Gastrocnemius medialis (tissue), 4 donors: Measurements from ENCODE around the gene USP36. TPM values are rescaled to one million over a fixed set of nuclear protein-coding genes. Genes with fewer than 3 reads are reported as not detected.

ENCODE experiments used
- ATAC-seq, 2 donors: fragments of 150-250 bp; one replicate each; pipeline ENCODE4 v1.9.1; 2016
- DNase-seq, 2 donors: peaks; one replicate each; pipeline ENCODE4 v3.0.0-alpha.2; 2019
- H3K27ac ChIP-seq, 4 donors: fragments of 200-600 bp; sonication (generic); 1 replicate in 1 of 4; 2 replicates in 3 of 4; pipeline ENCODE4 v1.5.1; 2016 to 2018; ENCODE audit warnings: mild to moderate bottlenecking in 2 of 4, moderate library complexity in 1 of 4
- H3K27me3 ChIP-seq, 3 donors: fragments of 200-600 bp; sonication (generic) in 2 of 3; 1 replicate in 1 of 3; 2 replicates in 2 of 3; pipeline versions ENCODE4 v1.5.1 to v1.6.0; 2016 to 2019; ENCODE audit warnings: mild to moderate bottlenecking in 1 of 3, moderate library complexity in 1 of 3
- H3K36me3 ChIP-seq, 2 donors: fragments of 200-600 bp; sonication (generic) in 1 of 2; one replicate each; pipeline ENCODE4 v1.5.1; 2017 to 2018
- H3K4me1 ChIP-seq, 2 donors: fragments of 200-600 bp; sonication (generic) in 1 of 2; one replicate each; pipeline ENCODE4 v1.5.1; 2016 to 2017; ENCODE audit warnings: mild to moderate bottlenecking in 2 of 2
- H3K4me3 ChIP-seq, 4 donors: fragments of 200-600 bp; sonication (generic) in 3 of 4; 1 replicate in 1 of 4; 2 replicates in 3 of 4; pipeline ENCODE4 v1.5.1; 2016 to 2019; ENCODE audit warnings: mild to moderate bottlenecking in 2 of 4
- H3K9me3 ChIP-seq, 3 donors: fragments of 200-600 bp; sonication (generic) in 2 of 3; 1 replicate in 1 of 3; 2 replicates in 2 of 3; pipeline ENCODE4 v1.5.1; 2016 to 2019
- POLR2A ChIP-seq, 2 donors: fragments of 450-650 bp; IDR thresholded peaks; one replicate each; pipeline ENCODE4 v1.6.1; 2017; ENCODE audit warnings: antibody characterized with exemption in 2 of 2, mild to moderate bottlenecking in 2 of 2, moderate library complexity in 2 of 2
- in situ Hi-C, 4 donors: fragments of 200-750 bp; cut with MboI; loops; one replicate each; pipeline versions ENCODE4 v1.15.0 to v1.8.0; 2017; ENCODE audit warnings: low sequenced_read_pairs in 4 of 4
- intact Hi-C: fragments of 100-400 bp; cut with DNase I; formaldehyde crosslinking; loops from one replicate; pipeline ENCODE4 v1.15.1; 2023; ENCODE audit warnings: low total_unique reads
- total RNA-seq, 4 donors: library from RNA; depleted of rRNA; stranded (reverse); fragments of >200 nt; gene quantifications; one replicate each; pipeline versions ENCODE4 v1.1.0 to v1.2.3, GENCODE V29; 2016
- TF ChIP-seq, protein P1 (sequence below), 5 experiments: fragments of 450-650 bp in 3 of 5; fragments of 200-600 bp in 2 of 5; sonication (generic) in 2 of 5; IDR thresholded peaks in 4 of 5; conservative IDR thresholded peaks in 1 of 5; 1 replicate in 4 of 5; 2 replicates in 1 of 5; pipeline ENCODE4 v1.5.1; 2016 to 2019; ENCODE audit warnings: antibody characterized with exemption in 5 of 5, mild to moderate bottlenecking in 3 of 5, moderate library complexity in 3 of 5

USP36 gene
- total RNA-seq, 4 donors from 2014 or later: 15.2 to 21.1 (median 20.0) TPM

DNA sequence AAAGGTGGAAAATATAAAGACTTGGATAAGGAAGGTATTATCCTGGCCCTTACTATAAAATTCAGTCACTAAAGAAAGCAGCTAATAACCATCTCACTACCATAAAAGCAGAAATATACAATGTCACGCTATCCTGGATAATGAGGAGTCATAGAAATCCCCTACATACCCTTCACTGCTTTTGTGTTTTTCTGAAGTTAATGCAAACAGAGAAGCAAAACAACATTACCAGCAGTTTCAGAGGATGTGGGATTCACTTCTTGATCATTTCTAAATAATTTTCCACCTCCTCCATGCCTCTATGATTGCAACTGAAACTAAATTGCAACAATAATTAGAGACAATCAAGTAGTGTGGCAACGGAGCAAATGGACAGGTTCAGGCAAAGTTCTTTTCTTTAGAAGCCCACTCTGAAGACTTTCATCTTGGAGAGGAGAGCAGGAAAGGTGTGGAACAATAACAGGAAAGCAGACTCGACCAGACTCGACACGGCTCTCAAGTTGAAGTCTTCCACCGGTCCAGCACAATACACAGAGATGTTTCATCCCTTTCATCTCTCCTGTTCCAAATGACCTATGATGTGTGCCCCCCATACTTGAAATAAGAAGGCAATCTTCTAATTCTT lies 68.7 kb downstream of the USP36 start:
- H3K4me1 ChIP-seq: peaks cover 41 to 50% of the 10 kb centered on the region in 2 donors
- ATAC-seq: no peak

GRCh38 chr17:78769196-78769773 lies 71.3 kb downstream of the USP36 start:
- H3K9me3 ChIP-seq: no peaks in the 10 kb centered on the region
- TF ChIP-seq POLR2A (IDR thresholded peaks at IDR 0.05): no peak
- TF ChIP-seq, protein P1, sequence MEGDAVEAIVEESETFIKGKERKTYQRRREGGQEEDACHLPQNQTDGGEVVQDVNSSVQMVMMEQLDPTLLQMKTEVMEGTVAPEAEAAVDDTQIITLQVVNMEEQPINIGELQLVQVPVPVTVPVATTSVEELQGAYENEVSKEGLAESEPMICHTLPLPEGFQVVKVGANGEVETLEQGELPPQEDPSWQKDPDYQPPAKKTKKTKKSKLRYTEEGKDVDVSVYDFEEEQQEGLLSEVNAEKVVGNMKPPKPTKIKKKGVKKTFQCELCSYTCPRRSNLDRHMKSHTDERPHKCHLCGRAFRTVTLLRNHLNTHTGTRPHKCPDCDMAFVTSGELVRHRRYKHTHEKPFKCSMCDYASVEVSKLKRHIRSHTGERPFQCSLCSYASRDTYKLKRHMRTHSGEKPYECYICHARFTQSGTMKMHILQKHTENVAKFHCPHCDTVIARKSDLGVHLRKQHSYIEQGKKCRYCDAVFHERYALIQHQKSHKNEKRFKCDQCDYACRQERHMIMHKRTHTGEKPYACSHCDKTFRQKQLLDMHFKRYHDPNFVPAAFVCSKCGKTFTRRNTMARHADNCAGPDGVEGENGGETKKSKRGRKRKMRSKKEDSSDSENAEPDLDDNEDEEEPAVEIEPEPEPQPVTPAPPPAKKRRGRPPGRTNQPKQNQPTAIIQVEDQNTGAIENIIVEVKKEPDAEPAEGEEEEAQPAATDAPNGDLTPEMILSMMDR (IDR thresholded peaks at IDR 0.05 in 4 of 5, conservative IDR thresholded peaks at IDR 0.05 in 1 of 5): peak in 1 of 5 experiments; percentile 23
- H3K27ac ChIP-seq: peak overlapping the region; percentile 50 to 81 (median 68)
- peaks cover 54 to 56% of the 10 kb centered on the region in 2 donors for H3K4me1 ChIP-seq
- H3K36me3 ChIP-seq: no peaks in the 10 kb centered on the region
- DNase-seq (peak in 1 of 2 donors; percentile 60), ATAC-seq (peak; percentile 76 to 87)
- intact Hi-C loops (no loop called here), in situ Hi-C loops (no loop called here)
- no peaks in the 10 kb centered on the region for H3K27me3 ChIP-seq
- H3K4me3 ChIP-seq: no peak overlapping the region

More for the DNA sequence above, 68.7 kb downstream of the USP36 start:
- no peak overlapping the region for H3K4me3 ChIP-seq
- no peak for DNase-seq
- intact Hi-C loops: no loop called here
- no peak for TF ChIP-seq POLR2A (IDR thresholded peaks at IDR 0.05)
- TF ChIP-seq, protein P1 (IDR thresholded peaks at IDR 0.05 in 4 of 5, conservative IDR thresholded peaks at IDR 0.05 in 1 of 5): no peak
- in situ Hi-C loops: no loop called here
- no peaks in the 10 kb centered on the region for H3K36me3 ChIP-seq
- H3K27me3 ChIP-seq: no peaks in the 10 kb centered on the region
- no peaks in the 10 kb centered on the region for H3K9me3 ChIP-seq
- peak overlapping the region in 3 of 4 donors; percentile 36 to 67 (median 58) for H3K27ac ChIP-seq

DNA sequence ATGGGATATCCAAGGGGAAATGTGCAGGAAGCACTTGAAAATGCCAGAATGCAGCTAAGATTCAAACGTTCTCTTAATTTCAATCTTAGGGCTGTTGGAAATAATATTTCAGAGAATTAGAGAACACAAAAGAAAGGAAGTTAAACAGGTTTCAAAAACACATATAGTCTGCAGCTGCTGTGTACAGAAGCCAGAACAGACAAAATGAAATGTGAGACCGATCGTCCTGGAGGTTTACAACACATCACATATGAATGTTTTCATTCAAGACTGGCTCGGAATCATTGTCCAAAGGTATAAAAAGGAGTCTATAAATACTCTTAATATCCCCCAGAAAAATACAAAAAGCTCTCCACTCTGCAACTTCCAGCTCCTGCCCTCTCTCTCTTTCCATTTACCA lies 72.8 kb downstream of the USP36 start:
- ATAC-seq (peak; percentile 76 to 78), DNase-seq (no peak)
- in situ Hi-C loops: no loop called here
- intact Hi-C loops: no loop called here
- peaks cover 61 to 65% of the 10 kb centered on the region in 2 donors for H3K4me1 ChIP-seq
- H3K27ac ChIP-seq: peak overlapping the region; percentile 50 to 81 (median 68)
- no peak for TF ChIP-seq POLR2A (IDR thresholded peaks at IDR 0.05)
- TF ChIP-seq, protein P1 (IDR thresholded peaks at IDR 0.05 in 4 of 5, conservative IDR thresholded peaks at IDR 0.05 in 1 of 5): no peak
- H3K27me3 ChIP-seq: no peaks in the 10 kb centered on the region
- H3K36me3 ChIP-seq: no peaks in the 10 kb centered on the region
- H3K4me3 ChIP-seq: peak overlapping the region in 2 of 4 donors; percentile 20 to 21
- H3K9me3 ChIP-seq: no peaks in the 10 kb centered on the region

GRCh38 chr17:78766743-78767294 lies 73.8 kb downstream of the USP36 start:
- no peak for ATAC-seq
- DNase-seq: no peak
- H3K4me1 ChIP-seq: peaks cover 65 to 71% of the 10 kb centered on the region in 2 donors
- H3K4me3 ChIP-seq: no peak overlapping the region
- no peaks in the 10 kb centered on the region for H3K27me3 ChIP-seq
- H3K36me3 ChIP-seq: no peaks in the 10 kb centered on the region
- peak overlapping the region; percentile 50 to 81 (median 68) for H3K27ac ChIP-seq
- in situ Hi-C loops: no loop called here
- intact Hi-C loops: no loop called here
- H3K9me3 ChIP-seq: no peaks in the 10 kb centered on the region
- TF ChIP-seq, protein P1 (IDR thresholded peaks at IDR 0.05 in 4 of 5, conservative IDR thresholded peaks at IDR 0.05 in 1 of 5): no peak
- no peak for TF ChIP-seq POLR2A (IDR thresholded peaks at IDR 0.05)
